NCI-H2029 (cell line): Measurements from ENCODE around the gene RAP1GAP2.

Experiments used
- DNase-seq: peaks from one replicate; lab custom pipeline; 2025; lab: John Stamatoyannopoulos, UW

Gene RAP1GAP2

DNA sequence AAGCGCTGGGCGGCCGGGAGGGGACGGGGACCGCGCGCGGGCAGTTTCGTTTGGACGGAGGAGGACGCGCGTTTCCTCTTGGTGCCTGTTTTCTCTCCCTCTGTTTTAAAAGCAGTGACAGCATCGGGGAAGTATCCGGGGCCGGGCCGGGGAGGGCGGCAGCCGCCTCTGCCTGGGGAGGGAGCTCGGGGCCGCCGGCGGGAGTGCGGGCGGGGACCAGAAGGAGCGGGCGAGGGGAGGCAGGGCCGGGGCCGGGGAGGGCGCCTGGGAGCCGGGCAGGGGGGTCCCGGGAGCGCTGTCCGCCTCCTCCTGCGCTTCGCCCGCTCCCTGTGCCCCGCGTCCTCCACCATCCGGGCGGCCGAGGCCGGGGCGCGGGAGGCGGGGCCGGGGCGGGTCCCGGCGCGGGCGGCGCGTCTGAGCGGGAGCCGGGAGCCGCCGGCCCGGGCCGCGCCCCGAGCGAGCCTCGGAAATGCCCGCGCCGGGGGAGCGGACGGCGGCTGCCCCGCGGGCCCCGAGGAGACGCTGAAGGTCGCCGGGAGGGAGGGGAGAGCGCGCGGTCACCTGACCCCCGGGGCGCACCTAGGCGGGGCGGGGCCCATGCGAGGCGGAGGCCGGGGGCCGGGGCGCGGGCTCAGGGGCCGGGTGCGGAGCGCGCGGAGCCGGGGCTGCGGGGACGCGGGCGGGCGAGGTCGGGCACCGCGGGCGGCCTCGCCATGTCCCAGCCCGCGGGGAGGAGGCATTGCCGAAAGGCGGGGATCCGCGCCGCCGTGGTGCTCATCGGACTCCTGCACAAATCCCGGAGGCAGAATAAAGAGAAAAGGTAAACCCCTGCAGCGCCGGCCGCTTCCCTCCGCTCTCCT, 57.3 kb downstream of the RAP1GAP2 start:
- DNase-seq = no peak

DNA sequence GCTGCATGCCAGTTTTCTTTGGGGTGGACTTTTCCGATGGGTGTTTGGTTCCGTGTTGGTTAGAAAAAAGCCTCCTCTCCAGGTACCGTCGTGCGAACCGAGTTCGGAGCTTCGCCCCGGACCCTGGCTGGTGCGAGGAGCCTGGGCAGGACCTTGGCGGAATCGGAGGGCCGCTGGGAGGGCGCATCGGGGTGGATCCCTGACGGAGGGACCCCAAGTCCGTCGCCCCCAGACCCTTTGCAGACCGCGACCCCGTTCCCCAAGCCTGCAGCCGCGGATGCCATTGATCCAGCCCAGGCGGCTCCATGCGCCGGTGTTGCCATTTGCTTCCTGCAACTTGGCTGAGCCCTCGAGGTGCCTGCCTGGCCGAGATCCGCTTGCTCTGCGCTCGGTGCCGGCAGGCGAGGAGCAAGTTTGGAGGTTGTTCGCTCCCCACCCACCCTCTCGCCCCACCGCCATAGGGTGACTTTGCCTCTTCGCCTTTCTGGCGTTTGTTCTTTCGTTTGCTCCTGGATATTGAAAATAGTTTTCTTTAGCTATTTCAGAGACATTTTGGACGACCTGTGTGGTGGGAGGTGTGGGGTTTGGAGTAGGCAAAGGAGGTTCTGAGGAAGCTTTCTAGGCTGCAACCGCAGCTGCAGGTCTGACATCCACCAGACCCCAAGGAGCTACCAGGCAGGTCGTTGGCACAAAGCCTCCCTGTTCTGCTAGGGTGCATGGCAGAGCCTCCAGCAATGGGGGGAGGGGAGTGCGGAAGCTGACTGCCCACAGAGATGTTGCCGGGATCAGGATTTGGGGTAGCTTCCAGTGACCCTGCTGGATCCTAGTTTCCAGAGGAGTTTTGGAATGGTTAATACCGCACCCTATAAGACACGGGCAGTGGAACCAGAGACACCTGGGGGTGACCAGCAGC, 58.2 kb downstream of the RAP1GAP2 start:
- peak; percentile 25 for DNase-seq

DNA sequence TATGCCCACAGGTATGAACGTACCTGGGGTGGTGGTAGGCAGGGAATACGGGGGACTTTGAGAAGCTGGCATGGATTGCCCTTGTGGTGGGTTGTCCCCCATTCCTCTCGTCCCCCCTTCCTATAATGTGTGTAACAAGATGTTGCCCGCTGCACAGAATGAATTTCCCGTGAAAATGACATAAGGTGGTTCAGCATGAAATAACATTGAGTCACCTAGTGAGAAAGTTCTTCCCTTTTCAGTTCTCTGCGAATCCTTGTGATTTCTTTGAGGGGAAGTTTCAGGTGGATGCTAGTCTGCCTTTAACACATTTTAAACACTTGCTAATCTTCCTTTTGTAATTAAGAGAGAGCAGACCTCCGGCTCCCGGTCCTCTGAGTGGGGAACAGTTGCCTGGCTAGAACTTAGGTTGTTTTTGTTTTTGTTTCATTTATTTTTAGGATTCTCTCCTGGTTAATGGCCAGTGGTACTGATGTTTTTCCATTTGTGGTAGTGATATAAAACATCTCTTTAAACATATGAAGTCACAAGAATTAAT, 58.9 kb downstream of the RAP1GAP2 start:
- DNase-seq = no peak

DNA sequence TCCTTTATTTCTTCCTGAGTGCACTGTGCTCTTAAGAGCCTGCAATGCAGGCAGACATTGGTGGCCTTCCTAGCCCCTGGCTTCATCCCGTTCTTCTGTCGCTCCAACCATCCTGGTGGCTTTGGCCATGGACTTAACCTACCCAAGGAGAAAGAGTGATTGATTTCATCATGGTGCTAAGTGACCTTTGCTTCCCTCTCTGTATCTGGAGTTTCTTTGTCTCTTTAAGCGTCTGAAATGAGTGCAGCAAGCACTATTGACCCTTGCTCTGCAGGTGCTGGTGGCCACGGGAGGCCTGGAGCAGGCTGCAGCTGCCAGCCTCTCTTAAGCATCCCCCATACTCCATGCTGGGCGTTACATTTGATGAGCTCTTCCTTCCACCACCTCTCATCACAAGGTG, 60.5 kb downstream of the RAP1GAP2 start:
- no peak for DNase-seq

DNA sequence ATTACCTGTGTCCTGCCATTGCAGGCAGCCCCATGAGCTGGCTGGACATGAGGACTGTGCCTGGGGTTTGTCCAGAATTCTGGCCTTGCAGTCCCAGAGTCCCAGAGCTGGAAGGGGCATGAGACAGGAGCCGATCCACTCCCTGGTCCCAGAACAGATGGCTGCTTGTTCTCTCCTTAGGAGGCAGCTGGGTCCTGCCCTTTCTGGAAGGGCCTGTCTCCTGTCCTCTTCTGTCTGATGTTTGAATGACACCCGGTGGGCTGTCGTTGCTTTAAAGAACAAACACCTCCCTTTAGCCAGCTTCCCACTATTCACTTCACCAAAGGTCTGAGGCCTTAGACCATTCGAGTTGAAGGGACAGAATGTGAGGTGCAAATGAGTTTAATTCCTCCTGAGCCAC, 63.8 kb downstream of the RAP1GAP2 start:
- DNase-seq = no peak

DNA sequence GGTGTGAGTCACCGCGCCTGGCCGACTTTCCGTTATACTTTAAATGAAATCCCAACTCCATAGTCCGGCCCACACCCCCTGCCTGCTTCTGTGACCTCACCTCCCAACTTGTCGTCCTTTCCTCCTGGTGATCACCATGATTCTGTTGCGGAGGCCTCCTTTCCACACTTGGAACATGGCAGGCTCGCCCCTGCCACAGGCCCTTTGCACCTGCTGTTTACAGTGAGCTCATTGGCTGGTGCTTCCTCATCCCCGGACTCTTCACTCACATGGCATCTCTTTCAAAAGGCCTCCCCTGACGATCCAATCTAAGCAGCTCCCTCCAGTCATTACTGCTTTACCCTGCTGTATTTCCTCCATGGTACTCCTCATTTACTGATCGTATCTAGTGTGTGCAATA, 64.6 kb downstream of the RAP1GAP2 start:
- no peak for DNase-seq

DNA sequence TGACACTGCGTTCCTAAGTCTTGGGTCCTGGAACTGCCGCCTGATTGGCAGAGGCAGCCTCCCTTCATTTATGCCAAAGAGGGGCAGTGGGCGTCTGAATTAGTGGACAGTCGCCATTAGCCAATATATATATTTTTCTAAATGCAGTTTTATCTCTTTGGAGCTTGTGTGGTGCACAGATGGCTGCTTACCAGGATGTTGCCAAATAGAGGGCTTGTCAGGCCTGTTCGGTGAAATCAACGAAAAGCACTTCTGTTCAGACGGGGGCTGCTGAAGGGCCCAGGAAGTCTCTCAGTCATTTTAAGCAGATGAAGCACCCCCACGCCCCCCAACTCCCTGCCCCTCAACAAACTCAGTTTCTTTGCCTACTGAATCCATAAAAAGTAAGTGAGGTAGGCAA, 66.0 kb downstream of the RAP1GAP2 start:
- no peak for DNase-seq

DNA sequence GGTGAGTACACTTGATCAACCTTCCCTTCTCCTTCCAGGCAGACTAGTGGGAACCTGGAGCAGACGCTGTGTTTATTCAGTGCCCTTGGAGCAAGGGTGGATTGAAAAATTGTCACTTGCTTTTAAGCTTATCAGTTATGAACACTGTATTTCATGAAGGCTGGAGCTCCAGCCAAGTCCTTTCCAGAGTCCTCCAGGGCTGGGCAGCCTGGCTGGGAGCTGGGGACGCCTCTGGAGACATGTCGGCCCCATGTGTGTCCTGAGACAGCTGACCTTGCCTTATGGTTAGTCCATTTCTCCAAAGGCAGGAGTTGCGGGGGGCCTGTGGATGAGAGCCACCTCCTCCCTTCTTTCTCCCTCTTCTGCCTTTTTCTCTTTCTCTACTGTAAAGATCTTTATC, 67.0 kb downstream of the RAP1GAP2 start:
- no peak for DNase-seq

DNA sequence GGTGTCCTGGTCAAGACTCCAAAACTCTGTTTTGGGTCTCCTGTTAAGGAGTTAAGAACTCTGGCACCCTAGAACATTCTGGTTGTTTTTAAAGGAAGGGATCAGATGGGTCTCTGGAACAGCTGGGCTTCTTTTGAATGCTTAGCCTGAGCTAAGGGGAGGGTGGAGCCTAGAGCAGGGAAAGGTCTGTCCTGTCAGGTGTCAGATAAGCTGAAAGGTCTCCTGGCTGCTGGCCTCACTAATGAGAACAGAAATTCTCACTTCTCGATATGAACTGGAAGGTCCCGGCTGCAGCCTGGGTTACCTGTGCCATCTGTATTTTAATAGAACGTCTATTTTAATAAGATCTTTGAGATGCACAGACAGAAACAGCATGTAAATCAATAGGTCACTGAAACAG, 69.0 kb downstream of the RAP1GAP2 start:
- no peak for DNase-seq

DNA sequence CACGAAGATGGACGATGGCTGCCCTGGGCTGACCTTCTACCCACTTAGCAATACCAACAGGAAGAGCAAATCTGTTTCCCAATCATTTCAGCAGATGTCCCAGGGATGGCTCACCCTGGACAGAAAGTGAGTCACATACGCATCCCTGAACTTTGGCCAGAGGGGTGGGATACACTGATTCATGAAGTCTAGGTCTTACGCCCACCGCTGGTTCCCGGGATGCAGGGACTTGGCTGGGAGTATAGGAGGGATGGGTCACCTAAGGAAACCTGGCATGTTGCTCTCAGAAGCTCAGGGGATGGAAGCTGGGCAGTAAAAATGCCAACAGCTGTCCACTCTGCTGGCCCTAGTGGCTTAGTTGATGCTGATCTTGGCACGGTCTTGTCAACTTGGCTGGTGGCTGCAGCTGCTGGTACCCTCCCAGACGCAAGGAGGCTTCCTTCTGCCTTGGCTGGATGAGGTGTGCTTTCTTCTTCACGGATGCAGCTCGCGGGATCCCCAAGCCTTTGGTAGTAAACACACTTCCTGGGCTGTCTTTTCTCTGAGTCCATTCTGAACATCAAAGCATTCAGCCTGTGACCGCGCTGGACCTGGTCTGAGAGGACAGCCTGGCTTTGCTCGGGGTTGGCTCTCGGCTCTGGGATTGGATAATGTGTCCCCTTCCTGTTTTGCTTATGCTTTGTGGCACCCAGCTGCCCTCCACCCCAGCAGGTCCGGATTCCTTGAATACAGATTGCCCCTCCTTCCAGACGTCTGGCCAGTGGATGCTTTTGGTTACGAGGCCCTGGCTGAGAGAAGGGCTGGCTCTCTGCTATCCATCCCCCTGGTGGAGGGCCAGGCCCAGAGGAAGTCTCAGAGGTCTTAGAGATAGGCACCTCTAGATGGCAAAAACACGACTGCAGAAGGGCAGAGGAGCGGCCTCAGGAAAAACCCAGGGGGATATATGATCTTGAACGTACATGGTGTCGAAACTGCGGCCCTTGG, 71.5 kb downstream of the RAP1GAP2 start:
- no peak for DNase-seq

DNA sequence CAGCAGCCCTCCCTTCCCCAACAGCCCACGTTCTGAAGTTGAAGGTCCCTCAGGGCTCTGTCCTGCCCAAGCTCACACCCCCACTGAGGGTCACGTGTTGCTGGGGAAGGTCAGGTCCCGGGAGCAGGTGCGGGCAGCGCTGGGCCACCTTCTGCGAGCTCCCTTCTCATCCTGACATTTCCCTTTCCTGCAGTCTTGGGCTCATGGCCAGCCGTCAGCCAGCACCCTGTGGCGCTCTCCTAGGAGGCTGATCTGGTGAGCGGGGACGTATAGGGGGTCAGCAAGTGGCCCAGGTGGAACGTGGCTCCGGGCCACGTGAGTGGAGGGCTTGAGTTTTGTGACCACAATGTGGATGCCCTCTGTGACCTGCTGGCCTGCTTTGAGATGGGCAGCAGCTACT, 73.4 kb downstream of the RAP1GAP2 start:
- no peak for DNase-seq

DNA sequence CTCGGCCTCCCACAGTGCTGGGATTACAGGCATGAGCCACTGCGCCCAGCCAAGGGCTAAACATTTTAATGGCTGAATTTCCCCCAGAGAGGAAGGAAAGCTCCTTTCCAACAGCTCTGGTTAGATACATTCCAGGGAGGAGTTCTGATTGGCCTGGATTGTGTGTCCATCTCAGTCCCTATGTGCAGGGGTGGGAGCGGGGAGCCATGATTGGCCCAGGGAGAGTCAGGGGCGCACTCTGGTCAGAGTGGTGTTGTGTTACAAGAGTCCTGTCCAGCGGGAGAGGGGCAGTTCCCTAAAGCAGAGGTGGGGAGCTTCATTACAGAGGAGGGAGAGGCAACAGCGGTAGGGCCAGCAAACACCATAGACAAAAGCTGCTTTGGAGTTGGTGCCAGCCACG, 75.0 kb downstream of the RAP1GAP2 start:
- no peak for DNase-seq

DNA sequence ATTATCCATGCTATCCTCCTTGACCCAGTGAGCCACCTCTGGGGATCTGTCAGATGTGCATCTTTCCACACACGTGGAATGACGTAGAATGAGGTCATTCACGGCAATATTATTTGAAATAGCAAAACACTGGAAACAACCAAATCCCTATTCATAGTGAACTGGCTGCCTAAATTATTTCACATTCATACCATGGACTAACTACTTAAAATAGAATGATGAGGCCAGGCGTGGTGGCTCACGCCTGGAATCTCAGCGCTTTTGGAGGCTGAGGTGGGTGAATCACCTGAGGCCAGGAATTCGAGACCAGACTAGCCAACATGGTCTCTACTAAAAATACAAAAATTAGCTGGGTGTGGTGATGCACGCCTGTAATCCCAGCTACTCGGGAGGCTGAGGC, 75.5 kb downstream of the RAP1GAP2 start:
- no peak for DNase-seq

DNA sequence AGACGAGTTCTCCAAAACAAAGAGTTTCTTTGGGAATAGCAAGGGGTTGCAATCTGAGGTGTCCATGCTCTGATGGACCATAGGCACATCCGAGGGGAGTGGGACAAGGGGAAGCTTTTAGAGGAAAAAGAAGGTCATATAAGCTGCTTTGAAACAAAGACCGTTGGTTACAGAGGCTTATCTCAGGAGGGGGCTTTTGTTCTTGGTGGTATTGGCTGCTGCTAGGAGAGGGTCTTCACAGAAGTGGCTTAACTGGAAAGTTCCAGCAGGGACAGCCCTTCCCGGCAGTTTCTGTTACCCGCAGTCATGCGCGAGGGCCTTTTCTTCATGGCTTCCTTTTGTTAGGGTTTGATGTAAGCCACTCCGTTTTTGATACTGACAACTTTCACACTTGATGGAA, 76.0 kb downstream of the RAP1GAP2 start:
- DNase-seq = no peak

DNA sequence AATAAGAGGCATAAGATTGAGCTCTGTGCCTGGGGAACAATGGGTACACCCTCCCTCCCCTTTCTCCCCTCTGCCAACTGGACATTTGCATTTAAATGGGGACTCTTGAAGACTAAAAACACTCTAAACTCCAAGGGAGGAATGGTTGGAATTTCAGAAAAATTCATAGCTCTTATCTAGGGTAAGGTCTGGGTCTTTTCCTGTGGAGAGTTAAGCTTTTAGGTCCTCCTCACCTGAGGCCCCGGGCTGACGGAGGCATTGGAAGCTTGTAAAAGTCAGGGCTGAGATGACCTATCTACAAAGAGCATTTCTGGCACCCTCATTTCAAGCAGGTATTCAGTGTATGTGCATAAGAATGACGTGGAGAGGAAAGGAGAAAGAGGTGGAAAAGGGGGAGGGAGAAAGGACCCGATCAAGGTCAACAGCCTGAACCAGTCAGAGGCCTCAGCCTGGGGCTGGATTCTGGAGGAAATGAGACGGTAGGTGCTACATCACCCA, 78.0 kb downstream of the RAP1GAP2 start:
- DNase-seq = no peak

DNA sequence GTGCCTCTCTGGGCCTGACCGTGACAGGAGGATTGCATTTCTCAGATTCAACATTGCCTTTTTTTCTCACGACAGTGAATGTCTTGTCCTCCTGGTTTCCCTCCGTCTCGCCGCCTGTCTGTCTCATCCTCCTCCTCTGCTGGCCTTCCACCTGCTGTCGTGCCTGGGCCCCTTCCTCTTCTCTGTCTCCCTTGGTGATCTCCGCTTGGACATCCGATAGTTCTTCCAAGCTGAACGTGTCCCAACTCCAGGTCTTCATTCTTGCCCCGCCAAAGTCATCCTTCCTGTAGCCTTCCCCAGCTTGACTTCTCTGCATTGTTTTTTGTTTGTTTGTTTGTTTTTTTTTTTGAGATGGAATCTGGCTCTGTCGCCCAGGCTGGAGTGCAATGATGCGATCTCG, 79.4 kb downstream of the RAP1GAP2 start:
- no peak for DNase-seq

DNA sequence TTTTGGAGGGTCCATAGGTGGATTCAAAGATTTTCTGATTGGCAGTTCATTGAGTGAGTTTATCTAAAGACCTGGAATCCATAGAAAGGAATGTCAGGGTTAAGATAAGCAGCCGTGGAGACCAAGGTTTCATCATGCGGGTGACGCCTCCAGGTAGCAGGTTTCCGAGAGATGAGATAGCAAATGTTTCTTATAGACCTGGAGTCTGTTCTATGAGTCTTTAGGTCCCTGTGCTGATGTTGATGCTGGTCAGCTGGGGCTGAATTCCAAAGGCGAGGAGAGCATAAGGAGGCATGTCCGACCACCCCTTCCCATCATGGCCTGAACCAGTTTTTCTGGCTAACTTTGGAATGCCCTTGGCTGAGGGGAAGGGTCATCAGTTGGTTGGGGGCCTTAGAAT, 80.2 kb downstream of the RAP1GAP2 start:
- DNase-seq = no peak

DNA sequence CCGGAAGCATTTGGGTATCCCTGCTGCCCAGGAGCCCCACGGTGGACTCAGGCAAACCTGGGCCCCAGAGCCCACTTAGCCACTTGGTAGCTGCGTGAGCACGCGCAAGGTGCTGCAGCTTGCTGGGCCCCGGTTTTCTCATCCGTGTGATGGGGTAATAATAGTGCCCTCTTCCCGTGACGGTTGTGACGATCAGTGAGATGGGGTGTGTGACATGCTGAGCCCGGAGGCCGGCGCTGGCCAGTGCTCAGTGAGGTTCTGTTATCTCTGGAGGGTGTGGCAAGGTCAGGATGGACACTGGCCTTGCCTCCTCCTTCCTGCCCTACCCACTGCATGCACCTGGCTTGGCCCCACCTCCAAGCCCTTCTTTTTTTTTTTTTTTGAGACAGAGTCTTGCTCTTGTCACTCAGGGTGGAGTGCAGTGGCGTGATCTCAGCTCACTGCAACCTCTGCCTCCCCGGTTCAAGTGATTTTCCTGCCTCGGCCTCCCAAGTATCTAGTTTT, 82.6 kb downstream of the RAP1GAP2 start:
- DNase-seq = no peak

DNA sequence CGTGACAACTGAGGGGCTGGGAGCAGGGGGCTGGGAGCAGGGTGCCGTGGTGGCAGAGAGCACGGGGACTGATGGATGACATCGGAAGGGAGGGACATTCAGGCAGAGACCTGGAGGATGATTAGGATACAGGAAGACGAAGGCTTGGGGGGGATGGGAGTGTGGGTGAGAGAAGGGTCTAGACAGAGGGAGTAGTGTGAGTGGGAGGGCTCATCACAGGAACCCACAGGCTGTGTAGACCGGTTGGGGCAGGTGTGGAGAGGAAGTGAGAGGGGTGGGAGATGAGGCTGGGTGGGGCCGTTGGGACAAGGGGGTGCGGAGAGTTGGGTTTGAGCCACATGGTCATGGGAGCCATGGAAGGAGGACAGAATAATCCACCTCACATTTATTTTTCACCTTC, 83.8 kb downstream of the RAP1GAP2 start:
- no peak for DNase-seq

DNA sequence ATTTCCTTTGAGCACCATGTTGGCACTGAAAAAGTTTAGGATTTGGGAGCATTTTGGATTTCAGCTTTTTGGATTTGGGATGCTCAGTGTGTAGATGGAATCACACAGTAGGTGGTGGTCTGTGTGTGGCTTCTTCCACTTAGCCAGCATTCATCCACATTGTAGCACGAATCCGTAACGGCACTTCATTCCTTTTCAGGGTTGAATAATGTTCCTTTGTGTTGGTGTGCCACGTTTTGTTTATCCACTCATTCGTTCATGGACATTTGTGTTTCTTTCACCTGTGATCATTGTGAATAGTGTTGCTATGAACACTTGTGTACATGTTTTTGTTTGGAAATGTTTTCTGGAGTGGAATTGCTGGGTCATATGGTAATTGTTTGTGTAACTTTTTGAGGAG, 85.1 kb downstream of the RAP1GAP2 start:
- no peak for DNase-seq

DNA sequence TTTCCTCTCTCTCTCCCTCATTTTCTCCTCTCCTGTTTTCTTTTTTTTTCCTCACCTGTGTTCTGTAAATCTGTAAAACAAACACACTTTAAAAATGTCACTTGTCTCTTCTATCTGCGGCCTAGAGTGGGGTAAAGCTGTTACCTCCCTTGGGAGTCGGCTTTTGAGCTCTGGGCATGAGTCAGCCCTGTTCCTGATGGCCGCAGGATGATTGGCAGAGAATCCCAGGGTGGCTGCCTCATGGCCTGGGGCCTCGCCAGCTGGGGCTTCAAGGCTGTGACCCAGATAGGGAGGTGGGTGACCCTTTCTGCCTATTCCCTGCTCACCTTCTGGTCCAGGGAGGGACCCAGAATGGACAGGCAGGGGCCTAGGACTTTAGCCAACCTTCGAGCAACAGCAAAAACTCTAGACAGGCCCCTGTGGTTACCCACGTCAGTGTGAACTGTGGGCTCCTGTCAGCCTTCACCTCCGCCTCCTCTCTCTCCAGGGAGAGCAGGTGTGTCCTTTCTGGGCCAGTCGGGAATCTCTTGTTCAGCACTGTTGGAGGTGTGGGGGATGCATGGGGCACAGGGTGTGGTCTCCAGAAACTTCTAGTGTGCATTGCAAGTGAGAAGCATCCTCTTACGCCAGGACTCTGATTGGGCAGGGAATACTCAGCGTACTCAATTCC, 87.4 kb downstream of the RAP1GAP2 start:
- no peak for DNase-seq
